B cell (primary cell): ENCODE results near the gene CDH18. TPM values are rescaled to one million over a fixed set of nuclear protein-coding genes. Genes with fewer than 3 reads are reported as not detected.

Experiments
- ATAC-seq: fragments of 200-7000 bp; cut with Tn5 transposase; one replicate; pipeline ENCODE4 v1.10.0; 2021; ENCODE audit warnings: low read depth, mild to moderate bottlenecking, moderate number of reproducible peaks, moderate library complexity
- CTCF ChIA-PET: fragments of 350-600 bp; sonication (Branson Sonifier 250); formaldehyde crosslinking; loops from one replicate; lab custom pipeline; 2021; ENCODE audit warnings: antibody characterized with exemption, inconsistent platforms; lab: Charles Lee
- POLR2A ChIA-PET: fragments of 350-600 bp; sonication (Branson Sonifier 250); formaldehyde crosslinking; loops from one replicate; lab custom pipeline; 2021; ENCODE audit warnings: antibody characterized with exemption; lab: Charles Lee
- DNase-seq: peaks from one replicate; pipeline ENCODE4 v3.0.0; 2013
- H2AFZ ChIP-seq: 2 replicates; pipeline ENCODE4 v1.6.1; 2012; ENCODE audit warnings: mild to moderate bottlenecking, low read depth, low read length; ENCODE audit not compliant: insufficient read depth, poor library complexity, severe bottlenecking
- H3K27ac ChIP-seq, 2 donors: 1 replicate in 1 of 2; 2 replicates in 1 of 2; pipeline ENCODE4 v1.5.1; 2012 to 2013; ENCODE audit warnings: low read length in 2 of 2, mild to moderate bottlenecking in 2 of 2, moderate library complexity in 1 of 2
- H3K27me3 ChIP-seq, 4 experiments: fragments of 200-600 bp in 1 of 4; sonication (generic) in 1 of 4; replicated peaks in 1 of 4; 1 replicate in 2 of 4; 2 replicates in 2 of 4; pipeline versions ENCODE4 v1.6.1 to v1.7.0; 2013 to 2016; ENCODE audit warnings: low read length in 3 of 4, mild to moderate bottlenecking in 2 of 4, mixed read lengths in 1 of 4, moderate library complexity in 1 of 4; ENCODE audit not compliant: insufficient read depth in 4 of 4, control insufficient read depth in 3 of 4; ENCODE audit errors: control extremely low read depth in 1 of 4
- H3K36me3 ChIP-seq, 2 experiments: replicated peaks in 1 of 2; 1 replicate in 1 of 2; 2 replicates in 1 of 2; pipeline versions ENCODE4 v1.6.1 to v1.7.1; 2013; ENCODE audit warnings: low read length in 1 of 2; ENCODE audit not compliant: insufficient read depth in 2 of 2, control insufficient read depth in 1 of 2; ENCODE audit errors: control extremely low read depth in 1 of 2, extremely low read depth in 1 of 2
- H3K4me1 ChIP-seq, 2 donors: fragments of 200-600 bp in 1 of 2; sonication (generic) in 1 of 2; 1 replicate in 1 of 2; 2 replicates in 1 of 2; pipeline versions ENCODE4 v1.5.1 to v1.6.1; 2013 to 2017; ENCODE audit warnings: low read length in 2 of 2; ENCODE audit not compliant: control insufficient read depth in 2 of 2, insufficient read depth in 2 of 2
- H3K4me2 ChIP-seq: replicated peaks from 2 replicates; pipeline ENCODE3; 2012; ENCODE audit warnings: mild to moderate bottlenecking, low read depth, low read length; ENCODE audit not compliant: poor library complexity, severe bottlenecking
- H3K4me3 ChIP-seq, 5 experiments: fragments of 200-600 bp in 1 of 5; sonication (generic) in 1 of 5; 1 replicate in 3 of 5; 2 replicates in 2 of 5; pipeline versions ENCODE4 v1.5.1 to v1.7.0; 2011 to 2016; ENCODE audit warnings: low read length in 4 of 5, mild to moderate bottlenecking in 4 of 5, low read depth in 2 of 5, control low read depth in 1 of 5, moderate library complexity in 1 of 5; ENCODE audit not compliant: insufficient read depth in 1 of 5; ENCODE audit errors: control extremely low read depth in 1 of 5, extremely low read depth in 1 of 5
- H3K79me2 ChIP-seq: fragments of 200-600 bp; sonication (generic); one replicate; pipeline ENCODE4 v1.6.0; 2016; ENCODE audit warnings: low read length; ENCODE audit not compliant: control insufficient read depth, insufficient read depth
- H3K9ac ChIP-seq: fragments of 200-600 bp; sonication (generic); 2 replicates; pipeline ENCODE4 v1.6.1; 2017; ENCODE audit warnings: mild to moderate bottlenecking, low read length, moderate library complexity
- H3K9me3 ChIP-seq, 3 donors: one replicate each; pipeline versions ENCODE4 v1.6.1 to v1.7.1; 2013; ENCODE audit warnings: low read length in 2 of 3; ENCODE audit not compliant: control insufficient read depth in 2 of 3, insufficient read depth in 1 of 3; ENCODE audit errors: control extremely low read depth in 1 of 3
- H4K20me1 ChIP-seq: 2 replicates; pipeline ENCODE4 v1.6.0; 2012; ENCODE audit warnings: mild to moderate bottlenecking, low read length; ENCODE audit not compliant: insufficient read depth, control insufficient read depth, poor library complexity, severe bottlenecking
- H3K27ac Mint-ChIP-seq: one replicate; pipeline ENCODE4 v1.8.0; 2021; ENCODE audit warnings: mixed read lengths
- H3K27me3 Mint-ChIP-seq: one replicate; pipeline ENCODE4 v1.8.0; 2021; ENCODE audit warnings: mixed read lengths
- H3K4me1 Mint-ChIP-seq: one replicate; pipeline ENCODE4 v1.8.0; 2021; ENCODE audit warnings: mixed read lengths
- H3K4me3 Mint-ChIP-seq: one replicate; pipeline ENCODE4 v1.8.0; 2021; ENCODE audit warnings: mixed read lengths
- H3K9me3 Mint-ChIP-seq: one replicate; pipeline ENCODE4 v1.8.0; 2022; ENCODE audit warnings: mixed read lengths; ENCODE audit not compliant: insufficient read depth
- CTCF ChIP-seq: fragments of 200-600 bp; IDR thresholded peaks from one replicate; pipeline ENCODE4 v1.8.0; 2022; ENCODE audit warnings: antibody characterized with exemption, mild to moderate bottlenecking
- EZH2 ChIP-seq: IDR thresholded peaks from 2 replicates; pipeline ENCODE4 v1.6.1; 2012; ENCODE audit warnings: borderline replicate concordance, low read depth, mild to moderate bottlenecking, moderate library complexity, low read length; ENCODE audit not compliant: insufficient read depth, poor library complexity, severe bottlenecking
- WGBS: methylation state at CpG from one replicate; pipeline ENCODE4 v1.1.5; 2013; ENCODE audit warnings: missing lambda C conversion rate; ENCODE audit not compliant: insufficient coverage; 5-methylcytosine and 5-hydroxymethylcytosine counted together
- intact Hi-C: fragments of 100-400 bp; cut with micrococcal nuclease; formaldehyde crosslinking; loops from one replicate; pipeline ENCODE4 v1.10.0; 2022
- polyA plus RNA-seq: library from polyadenylated mRNA; depleted of rRNA; stranded (reverse); fragments of >200 nt; gene quantifications from 2 replicates; pipeline ENCODE4 v1.2.3, GENCODE V29; 2012
- total RNA-seq, 2 donors: library from RNA; stranded (reverse); fragments of 120-200 nt in 1 of 2; gene quantifications; 1 replicate in 1 of 2; 2 replicates in 1 of 2; pipeline versions ENCODE4 v1.2.3 to v1.2.4, GENCODE V29; 2013 to 2022

Gene CDH18
- total and polyA plus RNA-seq, 2 donors (not counting 1 experiment from before 2014, with no cell fraction given), result not detected

- ChIA-PET CTCF (no interaction called here), POLR2A (no interaction called here)
- no peaks in the 10 kb centered on the region for H3K4me1 Mint-ChIP-seq
- H3K9me3 Mint-ChIP-seq, result peaks cover 2% of the 10 kb centered on the region
- H3K9ac ChIP-seq, result no peak overlapping the region
- no peaks in the 10 kb centered on the region for H3K36me3 ChIP-seq
- H3K27ac Mint-ChIP-seq, result no peak overlapping the region
- H3K4me2 ChIP-seq, result no peak overlapping the region
- H3K27me3 ChIP-seq, result no peaks in the 10 kb centered on the region
- H3K4me3 ChIP-seq, result no peak overlapping the region
- no peak overlapping the region for H3K4me3 Mint-ChIP-seq
- TF ChIP-seq CTCF (no peak), EZH2 (no peak)
- WGBS, result 100% methylated on average over 1 of the region's 1 CpG
- no peaks in the 10 kb centered on the region for H3K79me2 ChIP-seq
- ATAC-seq (no peak), DNase-seq (no peak)
- H3K9me3 ChIP-seq, result no peaks in the 10 kb centered on the region
- intact Hi-C loops, result no loop called here
- no peaks in the 10 kb centered on the region for H3K27me3 Mint-ChIP-seq
- no peak overlapping the region for H2AFZ ChIP-seq
- H3K4me1 ChIP-seq, result no peaks in the 10 kb centered on the region
- no peak overlapping the region for H3K27ac ChIP-seq
- H4K20me1 ChIP-seq, result no peaks in the 10 kb centered on the region
Observed at GRCh38 chr5:19767987-19768386, 220.0 kb downstream of the CDH18 start.

GRCh38 chr5:19753579-19753978 is 234.4 kb downstream of the CDH18 start:
- no peak overlapping the region for H2AFZ ChIP-seq
- no peaks in the 10 kb centered on the region for H4K20me1 ChIP-seq
- H3K4me3 ChIP-seq, result no peak overlapping the region
- H3K4me3 Mint-ChIP-seq, result no peak overlapping the region
- POLR2A ChIA-PET, result no interaction called here
- H3K4me2 ChIP-seq, result no peak overlapping the region
- intact Hi-C loops, result no loop called here
- no peaks in the 10 kb centered on the region for H3K4me1 ChIP-seq
- H3K27ac Mint-ChIP-seq, result no peak overlapping the region
- no peaks in the 10 kb centered on the region for H3K27me3 ChIP-seq
- H3K79me2 ChIP-seq, result no peaks in the 10 kb centered on the region
- WGBS, result no CpG with 5 or more reads among the region's 2 CpGs
- H3K4me1 Mint-ChIP-seq, result no peaks in the 10 kb centered on the region
- no peaks in the 10 kb centered on the region for H3K36me3 ChIP-seq
- ATAC-seq, result no peak
- no peaks in the 10 kb centered on the region for H3K27me3 Mint-ChIP-seq
- no peak for DNase-seq
- CTCF ChIA-PET, result no interaction called here
- H3K9me3 Mint-ChIP-seq, result peaks cover 14% of the 10 kb centered on the region
- no peak overlapping the region for H3K27ac ChIP-seq
- peaks cover 0 to 10% (median 0%) of the 10 kb centered on the region in 3 donors for H3K9me3 ChIP-seq
- H3K9ac ChIP-seq, result no peak overlapping the region
- no peak for TF ChIP-seq EZH2
- TF ChIP-seq CTCF, result no peak
